ENCODE measurements around the gene SLC7A14.

The SLC7A14 gene

GRCh38 chr3:170508839-170509238, 77.0 kb downstream of the SLC7A14 start:
- no peak for DNase-seq (ENCODE audit: extremely low read depth, low read depth)
- TF ChIP-seq CTCF (IDR thresholded peaks at IDR 0.05; ENCODE audit: low read depth, low read length, missing control alignments) = no peak
- no peak overlapping the region for H3K4me3 ChIP-seq (replicated peaks; ENCODE audit: low read depth, low read length)

- H3K4me3 ChIP-seq (replicated peaks; ENCODE audit: low read depth, low read length) = no peak overlapping the region
- no peak for TF ChIP-seq CTCF (IDR thresholded peaks at IDR 0.05; ENCODE audit: low read depth, low read length, missing control alignments)
Measured at GRCh38 chr3:170508291-170508690, 77.6 kb downstream of the SLC7A14 start.

GRCh38 chr3:170507063-170507462, 78.8 kb downstream of the SLC7A14 start:
- no peak overlapping the region for H3K4me3 ChIP-seq (replicated peaks; ENCODE audit: low read depth, low read length)
- no peak for TF ChIP-seq CTCF (IDR thresholded peaks at IDR 0.05; ENCODE audit: low read depth, low read length, missing control alignments)
- DNase-seq (ENCODE audit: extremely low read depth, low read depth) = no peak

More at GRCh38 chr3:170508291-170508690, 77.6 kb downstream of the SLC7A14 start:
- DNase-seq (ENCODE audit: extremely low read depth, low read depth) = no peak

GRCh38 chr3:170506556-170506955, 79.3 kb downstream of the SLC7A14 start:
- DNase-seq (ENCODE audit: extremely low read depth, low read depth) = no peak
- H3K4me3 ChIP-seq (replicated peaks; ENCODE audit: low read depth, low read length) = no peak overlapping the region
- no peak for TF ChIP-seq CTCF (IDR thresholded peaks at IDR 0.05; ENCODE audit: low read depth, low read length, missing control alignments)

GRCh38 chr3:170502297-170502696, 83.6 kb downstream of the SLC7A14 start:
- TF ChIP-seq CTCF (IDR thresholded peaks at IDR 0.05; ENCODE audit: low read depth, low read length, missing control alignments) = no peak
- DNase-seq (ENCODE audit: extremely low read depth, low read depth) = no peak
- H3K4me3 ChIP-seq (replicated peaks; ENCODE audit: low read depth, low read length) = no peak overlapping the region

- no peak for DNase-seq (ENCODE audit: extremely low read depth, low read depth)
- TF ChIP-seq CTCF (IDR thresholded peaks at IDR 0.05; ENCODE audit: low read depth, low read length, missing control alignments) = no peak
- H3K4me3 ChIP-seq (replicated peaks; ENCODE audit: low read depth, low read length) = no peak overlapping the region
Measured at GRCh38 chr3:170500995-170501394, 84.9 kb downstream of the SLC7A14 start.

- TF ChIP-seq CTCF (IDR thresholded peaks at IDR 0.05; ENCODE audit: low read depth, low read length, missing control alignments) = no peak
- no peak for DNase-seq (ENCODE audit: extremely low read depth, low read depth)
- H3K4me3 ChIP-seq (replicated peaks; ENCODE audit: low read depth, low read length) = no peak overlapping the region
Measured at GRCh38 chr3:170500462-170500861, 85.4 kb downstream of the SLC7A14 start.
